SK-N-SH treated with all-trans-retinoic acid at 6 μM for 48 hours (cell line): Measurements from ENCODE around the gene ZIC5.

Source experiments
- ATAC-seq: fragments of 200-7000 bp; cut with Tn5 transposase; 3 replicates; pipeline ENCODE4 v1.9.1; 2020; ENCODE audit warnings: mild to moderate bottlenecking, moderate library complexity
- ARNTL ChIP-seq: fragments of 450-650 bp; formaldehyde crosslinking; IDR thresholded peaks from 2 replicates; pipeline ENCODE4 v1.5.0; 2020; ENCODE audit warnings: low read depth, mild to moderate bottlenecking, moderate library complexity, borderline replicate concordance
- CSDC2 ChIP-seq: fragments of 250-450 bp; sonication (Bioruptor Pico); IDR thresholded peaks from 2 replicates; pipeline ENCODE4 v1.5.0; 2020; ENCODE audit warnings: mild to moderate bottlenecking, moderate library complexity
- ESRRG ChIP-seq: fragments of 250-450 bp; sonication (Bioruptor Pico); IDR thresholded peaks from 2 replicates; pipeline ENCODE4 v1.6.1; 2021; ENCODE audit warnings: mild to moderate bottlenecking
- GLIS3 ChIP-seq: fragments of 250-450 bp; sonication (Bioruptor Pico); IDR thresholded peaks from 2 replicates; pipeline ENCODE4 v1.5.0; 2020; ENCODE audit warnings: mild to moderate bottlenecking, moderate library complexity
- ISL1 ChIP-seq: fragments of 250-450 bp; sonication (Bioruptor Pico); IDR thresholded peaks from 2 replicates; pipeline ENCODE4 v2.1.2; 2022; ENCODE audit warnings: mild to moderate bottlenecking, moderate library complexity
- PPARA ChIP-seq: fragments of 250-450 bp; sonication (Bioruptor Pico); IDR thresholded peaks from 2 replicates; pipeline ENCODE4 v1.5.0; 2020; ENCODE audit warnings: mild to moderate bottlenecking, borderline replicate concordance
- SNAI2 ChIP-seq: fragments of 250-450 bp; sonication (Bioruptor Pico); IDR thresholded peaks from 2 replicates; pipeline ENCODE4 v1.5.0; 2020; ENCODE audit warnings: mild to moderate bottlenecking, moderate library complexity
- TCF4 ChIP-seq: fragments of 250-450 bp; sonication (Bioruptor Pico); IDR thresholded peaks from 2 replicates; pipeline ENCODE4 v1.8.0; 2021; ENCODE audit warnings: mild to moderate bottlenecking, moderate library complexity, borderline replicate concordance
- TOX ChIP-seq: fragments of 250-450 bp; sonication (Bioruptor Pico); IDR thresholded peaks from 2 replicates; pipeline ENCODE4 v1.8.0; 2021; ENCODE audit warnings: mild to moderate bottlenecking, moderate library complexity, borderline replicate concordance
- ZFP3 ChIP-seq: fragments of 250-450 bp; sonication (Bioruptor Pico); IDR thresholded peaks from 2 replicates; pipeline ENCODE4 v1.5.0; 2020; ENCODE audit warnings: mild to moderate bottlenecking, moderate library complexity
- ZFP30 ChIP-seq: fragments of 450-650 bp; formaldehyde crosslinking; IDR thresholded peaks from 2 replicates; pipeline ENCODE4 v1.5.0; 2022; ENCODE audit warnings: mild to moderate bottlenecking, moderate library complexity
- ZNF565 ChIP-seq: fragments of 450-650 bp; formaldehyde crosslinking; conservative IDR thresholded peaks from 2 replicates; pipeline ENCODE4 v1.5.0; 2020; ENCODE audit warnings: low read depth, mild to moderate bottlenecking, moderate library complexity
- ZNF70 ChIP-seq: fragments of 450-650 bp; formaldehyde crosslinking; IDR thresholded peaks from 2 replicates; pipeline ENCODE4 v1.5.0; 2020; ENCODE audit warnings: mild to moderate bottlenecking, moderate library complexity
- ZNF8 ChIP-seq: fragments of 450-650 bp; formaldehyde crosslinking; IDR thresholded peaks from 2 replicates; pipeline ENCODE4 v1.5.0; 2020; ENCODE audit warnings: mild to moderate bottlenecking, moderate library complexity
- TF ChIP-seq, protein P1 (sequence below): fragments of 250-450 bp; sonication (Bioruptor Pico); IDR thresholded peaks from 2 replicates; pipeline ENCODE4 v1.5.0; 2020; ENCODE audit warnings: mild to moderate bottlenecking, moderate library complexity
- TF ChIP-seq, protein P2 (sequence below): fragments of 250-450 bp; sonication (Bioruptor Pico); IDR thresholded peaks from 2 replicates; pipeline ENCODE4 v1.8.0; 2020; ENCODE audit warnings: mild to moderate bottlenecking, moderate library complexity, borderline replicate concordance

Gene ZIC5

DNA sequence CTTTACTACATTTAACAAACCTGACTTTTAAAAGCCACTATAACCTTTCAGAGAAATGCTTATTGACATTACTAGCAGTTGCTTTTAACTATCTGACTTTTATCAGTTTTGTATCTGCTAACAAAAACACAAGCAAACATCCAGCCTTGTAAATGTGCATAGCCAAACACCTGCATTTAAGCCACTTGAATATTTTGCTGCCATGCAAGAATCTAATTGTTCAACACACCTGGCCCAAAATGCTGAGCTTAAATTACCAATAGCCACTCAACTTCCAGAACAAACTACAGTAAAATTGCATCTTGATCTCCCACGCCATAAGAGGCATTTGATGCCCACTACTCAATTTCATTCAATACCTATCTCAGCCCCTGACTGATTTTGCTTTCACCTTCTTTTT is 9.3 kb downstream of the ZIC5 start (continued):
- TF ChIP-seq, protein P1, sequence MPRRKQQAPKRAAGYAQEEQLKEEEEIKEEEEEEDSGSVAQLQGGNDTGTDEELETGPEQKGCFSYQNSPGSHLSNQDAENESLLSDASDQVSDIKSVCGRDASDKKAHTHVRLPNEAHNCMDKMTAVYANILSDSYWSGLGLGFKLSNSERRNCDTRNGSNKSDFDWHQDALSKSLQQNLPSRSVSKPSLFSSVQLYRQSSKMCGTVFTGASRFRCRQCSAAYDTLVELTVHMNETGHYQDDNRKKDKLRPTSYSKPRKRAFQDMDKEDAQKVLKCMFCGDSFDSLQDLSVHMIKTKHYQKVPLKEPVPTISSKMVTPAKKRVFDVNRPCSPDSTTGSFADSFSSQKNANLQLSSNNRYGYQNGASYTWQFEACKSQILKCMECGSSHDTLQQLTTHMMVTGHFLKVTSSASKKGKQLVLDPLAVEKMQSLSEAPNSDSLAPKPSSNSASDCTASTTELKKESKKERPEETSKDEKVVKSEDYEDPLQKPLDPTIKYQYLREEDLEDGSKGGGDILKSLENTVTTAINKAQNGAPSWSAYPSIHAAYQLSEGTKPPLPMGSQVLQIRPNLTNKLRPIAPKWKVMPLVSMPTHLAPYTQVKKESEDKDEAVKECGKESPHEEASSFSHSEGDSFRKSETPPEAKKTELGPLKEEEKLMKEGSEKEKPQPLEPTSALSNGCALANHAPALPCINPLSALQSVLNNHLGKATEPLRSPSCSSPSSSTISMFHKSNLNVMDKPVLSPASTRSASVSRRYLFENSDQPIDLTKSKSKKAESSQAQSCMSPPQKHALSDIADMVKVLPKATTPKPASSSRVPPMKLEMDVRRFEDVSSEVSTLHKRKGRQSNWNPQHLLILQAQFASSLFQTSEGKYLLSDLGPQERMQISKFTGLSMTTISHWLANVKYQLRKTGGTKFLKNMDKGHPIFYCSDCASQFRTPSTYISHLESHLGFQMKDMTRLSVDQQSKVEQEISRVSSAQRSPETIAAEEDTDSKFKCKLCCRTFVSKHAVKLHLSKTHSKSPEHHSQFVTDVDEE (CRISPR knock-in tag) = no peak
- TF ChIP-seq TOX (CRISPR knock-in tag) (no peak), ZFP3 (CRISPR knock-in tag) (no peak), ESRRG (no peak), ISL1 (no peak), CSDC2 (CRISPR knock-in tag) (no peak), ARNTL (CRISPR knock-in tag) (no peak), PPARA (no peak)
- TF ChIP-seq, protein P2, sequence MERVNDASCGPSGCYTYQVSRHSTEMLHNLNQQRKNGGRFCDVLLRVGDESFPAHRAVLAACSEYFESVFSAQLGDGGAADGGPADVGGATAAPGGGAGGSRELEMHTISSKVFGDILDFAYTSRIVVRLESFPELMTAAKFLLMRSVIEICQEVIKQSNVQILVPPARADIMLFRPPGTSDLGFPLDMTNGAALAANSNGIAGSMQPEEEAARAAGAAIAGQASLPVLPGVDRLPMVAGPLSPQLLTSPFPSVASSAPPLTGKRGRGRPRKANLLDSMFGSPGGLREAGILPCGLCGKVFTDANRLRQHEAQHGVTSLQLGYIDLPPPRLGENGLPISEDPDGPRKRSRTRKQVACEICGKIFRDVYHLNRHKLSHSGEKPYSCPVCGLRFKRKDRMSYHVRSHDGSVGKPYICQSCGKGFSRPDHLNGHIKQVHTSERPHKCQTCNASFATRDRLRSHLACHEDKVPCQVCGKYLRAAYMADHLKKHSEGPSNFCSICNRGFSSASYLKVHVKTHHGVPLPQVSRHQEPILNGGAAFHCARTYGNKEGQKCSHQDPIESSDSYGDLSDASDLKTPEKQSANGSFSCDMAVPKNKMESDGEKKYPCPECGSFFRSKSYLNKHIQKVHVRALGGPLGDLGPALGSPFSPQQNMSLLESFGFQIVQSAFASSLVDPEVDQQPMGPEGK (CRISPR knock-in tag) = no peak

DNA sequence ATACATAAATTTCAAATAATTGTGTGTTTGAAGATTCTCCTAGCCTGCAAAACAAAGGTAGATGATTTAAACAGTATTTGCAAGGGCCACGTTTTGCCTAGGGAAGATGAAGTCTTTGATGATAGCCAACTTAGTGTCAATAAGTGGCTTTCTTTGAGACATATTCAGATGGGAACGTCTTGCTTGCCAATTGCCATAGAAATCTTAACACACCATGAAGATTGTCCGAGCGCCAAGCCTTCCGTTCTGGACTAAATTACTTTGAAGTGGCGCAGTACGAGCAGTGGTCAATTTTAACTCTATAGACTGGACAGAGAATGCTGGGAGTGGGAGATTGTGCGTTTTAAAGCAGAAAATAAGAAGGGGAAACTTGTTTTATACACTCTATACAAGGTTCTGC is 9.9 kb downstream of the ZIC5 start:
- TF ChIP-seq ZFP30 (CRISPR knock-in tag) = no peak
- no peak for TF ChIP-seq TOX (CRISPR knock-in tag)
- TF ChIP-seq, protein P1 (CRISPR knock-in tag) = no peak
- TF ChIP-seq ARNTL (CRISPR knock-in tag) = no peak
- no peak for TF ChIP-seq CSDC2 (CRISPR knock-in tag)
- no peak for TF ChIP-seq ISL1
- no peak for TF ChIP-seq SNAI2 (CRISPR knock-in tag)
- TF ChIP-seq ZNF8 = no peak
- TF ChIP-seq ZNF565 = no peak
- TF ChIP-seq TCF4 (CRISPR knock-in tag) = no peak
- ATAC-seq = no peak

DNA sequence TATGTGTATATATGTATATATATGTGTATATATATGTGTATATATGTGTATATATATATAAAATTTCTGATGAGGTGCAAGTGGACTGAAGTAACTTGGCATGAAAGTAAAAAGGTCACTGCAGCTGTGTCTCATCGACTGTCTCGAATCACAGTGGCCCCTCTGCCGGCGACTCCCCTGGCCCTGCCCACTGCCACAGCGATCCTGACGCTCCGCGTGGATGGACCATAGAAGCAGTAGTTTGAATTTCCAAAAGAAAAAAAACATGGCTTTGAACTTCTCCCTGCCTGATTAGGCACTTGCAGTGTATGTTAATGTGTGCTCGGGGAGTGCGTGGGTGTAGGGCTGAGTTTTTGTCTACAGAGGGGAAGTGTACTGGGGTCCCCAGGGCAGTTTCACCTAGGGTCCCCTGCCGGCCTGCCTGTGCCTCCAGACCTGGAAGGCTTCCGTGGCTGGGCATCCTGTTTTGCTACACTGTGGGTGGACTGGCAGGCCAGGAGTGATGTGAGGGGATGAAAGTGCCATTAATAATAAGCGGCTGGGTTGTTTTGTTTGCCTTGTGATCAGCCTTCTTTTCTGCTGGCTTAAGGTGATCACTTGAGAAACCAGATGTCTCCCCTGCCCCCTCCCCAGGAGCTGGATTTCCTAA is 10.8 kb downstream of the ZIC5 start:
- ATAC-seq = no peak
- TF ChIP-seq ESRRG (no peak), CSDC2 (CRISPR knock-in tag) (no peak), ZFP30 (CRISPR knock-in tag) (no peak), TOX (CRISPR knock-in tag) (no peak), ZNF565 (no peak), ISL1 (no peak), GLIS3 (no peak), ZNF70 (CRISPR knock-in tag) (no peak)
- TF ChIP-seq, all 23 proteins: peak for 0

DNA sequence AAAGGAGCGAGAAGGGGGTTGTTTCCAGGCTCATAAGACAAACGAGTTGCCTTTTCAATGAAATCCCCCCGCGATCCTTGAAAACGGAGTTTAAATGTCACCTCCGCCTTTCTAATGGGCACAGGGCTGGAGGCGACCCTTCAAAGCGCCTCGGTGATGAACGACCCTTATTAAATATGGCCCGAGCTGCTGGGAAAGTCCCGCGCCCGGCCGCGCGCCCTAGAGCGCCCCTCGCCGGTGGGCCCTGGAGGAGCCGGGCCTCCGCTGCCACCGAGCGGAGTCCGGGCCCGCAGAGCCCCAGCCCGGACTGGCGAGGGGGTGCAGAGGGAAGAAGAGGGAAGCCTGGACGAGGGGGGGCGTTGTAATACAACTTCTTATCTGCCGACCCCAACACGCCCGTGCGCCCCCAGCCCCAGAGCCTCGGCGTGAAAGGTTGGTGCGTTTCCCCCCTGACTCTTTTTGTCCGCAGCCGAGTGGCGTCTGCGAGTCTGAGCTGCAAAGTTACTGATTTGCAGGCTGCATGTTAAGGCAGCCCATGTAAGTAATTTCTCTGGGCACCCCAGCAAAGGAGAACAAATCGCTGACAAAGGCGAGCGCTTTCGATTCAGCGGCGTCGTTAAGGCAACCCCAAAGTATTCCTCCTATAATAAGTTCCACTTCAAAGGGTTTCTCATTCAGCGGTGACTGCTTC is 11.9 kb downstream of the ZIC5 start:
- no peak for ATAC-seq
- TF ChIP-seq, protein P2 (CRISPR knock-in tag) = no peak
